ENCODE data around the gene VTI1A.

- TF ChIP-seq CTCF (conservative IDR thresholded peaks at IDR 0.05; ENCODE audit: low read depth, low read length) = no peak
- no peak for TF ChIP-seq RAD21 (IDR thresholded peaks at IDR 0.05; ENCODE audit: low read length)
Measured at GRCh38 chr10:112515852-112516251, 68.8 kb downstream of the VTI1A start.

Data from IMR-90 (cell line).